CD4-positive, alpha-beta memory T cell (primary cell): ENCODE measurements around the gene NDOR1. TPM values are rescaled to one million over a fixed set of nuclear protein-coding genes. Genes with fewer than 3 reads are reported as not detected.

Source experiments
- CTCF ChIA-PET: fragments of 350-600 bp; sonication (Branson Sonifier 250); formaldehyde crosslinking; loops from one replicate; lab custom pipeline; 2021; ENCODE audit warnings: inconsistent platforms; ENCODE audit not compliant: partially characterized antibody; lab: Charles Lee
- POLR2A ChIA-PET: fragments of 350-600 bp; sonication (Branson Sonifier 250); formaldehyde crosslinking; loops from one replicate; lab custom pipeline; 2021; ENCODE audit not compliant: partially characterized antibody; lab: Charles Lee
- DNase-seq, 5 donors: peaks; one replicate each; pipeline versions ENCODE4 v3.0.0 to v3.0.0-alpha.2; 2020 to 2022; ENCODE audit warnings: mixed read lengths in 1 of 5
- H3K27ac ChIP-seq: one replicate; pipeline ENCODE4 v1.7.0; 2013; ENCODE audit warnings: low read depth, low read length
- H3K27me3 ChIP-seq: 2 replicates; pipeline ENCODE4 v1.7.0; 2013; ENCODE audit warnings: mild to moderate bottlenecking, low read length, moderate library complexity; ENCODE audit not compliant: insufficient read depth
- H3K36me3 ChIP-seq: 2 replicates; pipeline ENCODE4 v1.7.0; 2013; ENCODE audit warnings: mild to moderate bottlenecking, low read length, moderate library complexity; ENCODE audit not compliant: insufficient read depth
- H3K4me1 ChIP-seq: 2 replicates; pipeline ENCODE4 v1.7.0; 2013; ENCODE audit warnings: mild to moderate bottlenecking, low read length, moderate library complexity; ENCODE audit not compliant: insufficient read depth
- H3K4me3 ChIP-seq, 2 donors: one replicate each; pipeline ENCODE4 v1.7.0; 2013; ENCODE audit warnings: low read length in 2 of 2, mild to moderate bottlenecking in 1 of 2
- H3K9me3 ChIP-seq, 2 donors: one replicate each; pipeline ENCODE4 v1.7.0; 2013; ENCODE audit warnings: low read length in 2 of 2, control low read depth in 1 of 2; ENCODE audit not compliant: control insufficient read depth in 1 of 2
- H3K27ac Mint-ChIP-seq, 7 donors: one replicate each; pipeline ENCODE4 v1.8.0; 2020 to 2021; ENCODE audit warnings: mixed read lengths in 7 of 7, mild to moderate bottlenecking in 6 of 7, inconsistent platforms in 3 of 7, moderate library complexity in 3 of 7
- H3K27me3 Mint-ChIP-seq, 2 donors: one replicate each; pipeline ENCODE4 v1.8.0; 2020 to 2021; ENCODE audit warnings: mixed read lengths in 2 of 2
- H3K36me3 Mint-ChIP-seq, 2 donors: one replicate each; pipeline ENCODE4 v1.8.0; 2020 to 2021; ENCODE audit warnings: mixed read lengths in 2 of 2, inconsistent platforms in 1 of 2, mild to moderate bottlenecking in 1 of 2
- H3K4me1 Mint-ChIP-seq, 4 donors: one replicate each; pipeline ENCODE4 v1.8.0; 2020 to 2021; ENCODE audit warnings: mixed read lengths in 4 of 4, mild to moderate bottlenecking in 1 of 4
- H3K4me3 Mint-ChIP-seq, 8 donors: one replicate each; pipeline ENCODE4 v1.8.0; 2020 to 2021; ENCODE audit warnings: mixed read lengths in 8 of 8, mild to moderate bottlenecking in 7 of 8, moderate library complexity in 6 of 8, inconsistent platforms in 3 of 8
- H3K9me3 Mint-ChIP-seq, 8 donors: one replicate each; pipeline ENCODE4 v1.8.0; 2020 to 2021; ENCODE audit warnings: mixed read lengths in 8 of 8, mild to moderate bottlenecking in 5 of 8, inconsistent platforms in 3 of 8, moderate library complexity in 1 of 8
- intact Hi-C: fragments of 100-400 bp; cut with micrococcal nuclease; formaldehyde crosslinking; loops from one replicate; pipeline ENCODE4 v1.15.1; 2023
- polyA plus RNA-seq, 2 donors: library from polyadenylated mRNA; unstranded; fragments of 300-500 nt; fragmentation: Illumina TruSeq; gene quantifications; one replicate each; pipeline ENCODE4 v1.2.3, GENCODE V29; 2021
- total RNA-seq, 2 experiments: library from RNA; stranded (reverse); gene quantifications; one replicate each; pipeline ENCODE4 v1.2.3, GENCODE V29; 2021

NDOR1 gene
- total and polyA plus RNA-seq, 4 experiments from 2014 or later, result 4.6 to 37.1 (median 23.1) TPM

DNA sequence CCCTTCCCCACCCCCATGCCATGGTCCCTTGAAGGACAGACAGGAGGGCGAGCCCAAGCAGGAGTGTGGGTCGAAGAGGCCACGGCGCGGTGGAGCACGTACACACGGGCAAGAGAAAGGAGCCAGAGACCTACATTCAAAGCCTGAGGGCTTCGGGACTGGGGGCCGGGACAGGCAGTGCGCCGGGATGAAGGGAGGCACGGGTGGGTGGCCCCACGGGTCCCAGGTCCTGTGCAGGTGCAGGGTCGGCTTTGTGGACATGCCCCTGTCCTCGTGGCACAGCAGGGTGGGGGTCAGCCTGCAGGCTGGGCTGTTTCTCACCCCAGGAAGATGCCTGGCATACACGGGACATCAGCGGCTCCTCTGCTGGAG, 45.5 kb upstream of the NDOR1 start:
- Histone ChIP-seq H3K27me3 (peaks cover 9% of the 10 kb centered on the region), H3K4me1 (peaks cover 19% of the 10 kb centered on the region), H3K27ac (no peak overlapping the region), H3K36me3 (no peaks in the 10 kb centered on the region), H3K4me3 (no peak overlapping the region), H3K9me3 (no peaks in the 10 kb centered on the region)
- ChIA-PET CTCF (no interaction called here), POLR2A (no interaction called here)
- no peaks in the 10 kb centered on the region for H3K9me3 Mint-ChIP-seq
- peak overlapping the region in 1 of 8 donors; percentile 9 for H3K4me3 Mint-ChIP-seq
- intact Hi-C loops, result no loop called here
- peaks cover 6 to 22% (median 16%) of the 10 kb centered on the region in 4 donors for H3K4me1 Mint-ChIP-seq
- no peaks in the 10 kb centered on the region for H3K36me3 Mint-ChIP-seq
- no peak overlapping the region for H3K27ac Mint-ChIP-seq
- H3K27me3 Mint-ChIP-seq, result peaks cover 9 to 35% of the 10 kb centered on the region in 2 donors
- no peak for DNase-seq

DNA sequence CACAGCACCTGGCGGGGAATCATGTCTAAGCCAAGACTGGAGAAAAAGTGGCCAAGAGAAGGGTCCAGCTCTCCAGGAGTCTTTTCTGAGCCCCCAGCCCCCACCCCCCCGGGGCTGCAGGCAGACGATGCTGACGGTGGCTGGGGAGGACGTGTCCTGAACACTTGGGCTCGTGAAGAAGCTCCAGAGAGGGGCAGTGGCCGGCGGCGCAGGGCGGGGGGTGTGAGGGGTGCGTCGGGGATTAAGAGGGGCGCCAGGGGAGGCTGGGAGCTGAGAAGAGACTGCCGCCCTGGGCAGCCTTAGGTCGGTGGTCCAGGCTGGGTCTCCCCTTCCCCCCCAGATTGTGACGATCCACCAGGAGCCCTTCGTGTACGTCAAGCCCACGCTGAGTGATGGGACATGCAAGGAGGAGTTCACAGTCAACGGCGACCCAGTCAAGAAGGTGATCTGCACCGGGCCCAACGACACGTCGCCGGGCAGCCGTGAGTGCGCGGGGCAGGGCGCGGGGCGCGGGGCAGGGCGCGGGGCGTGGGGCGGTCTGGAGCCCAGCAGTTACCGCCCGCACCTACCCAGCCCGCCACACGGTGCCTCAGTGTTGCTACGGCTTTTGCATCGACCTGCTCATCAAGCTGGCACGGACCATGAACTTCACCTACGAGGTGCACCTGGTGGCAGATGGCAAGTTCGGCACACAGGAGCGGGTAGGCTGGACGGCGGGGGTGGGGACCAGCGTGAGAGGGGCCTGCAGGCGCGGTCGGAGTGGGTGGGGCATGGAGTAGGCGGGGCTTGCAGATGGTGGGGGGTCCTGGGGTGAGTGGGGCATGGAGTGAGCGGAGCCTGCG, 44.6 kb upstream of the NDOR1 start:
- Histone ChIP-seq H3K36me3 (no peaks in the 10 kb centered on the region), H3K27ac (no peak overlapping the region), H3K27me3 (peaks cover 9% of the 10 kb centered on the region), H3K4me3 (no peak overlapping the region), H3K4me1 (peaks cover 19% of the 10 kb centered on the region), H3K9me3 (no peaks in the 10 kb centered on the region)
- no peaks in the 10 kb centered on the region for H3K36me3 Mint-ChIP-seq
- DNase-seq, result no peak
- no peak overlapping the region for H3K27ac Mint-ChIP-seq
- POLR2A ChIA-PET, result no interaction called here
- CTCF ChIA-PET, result no interaction called here
- peaks cover 6 to 22% (median 16%) of the 10 kb centered on the region in 4 donors for H3K4me1 Mint-ChIP-seq
- no peaks in the 10 kb centered on the region for H3K9me3 Mint-ChIP-seq
- H3K4me3 Mint-ChIP-seq, result no peak overlapping the region
- peaks cover 12 to 33% of the 10 kb centered on the region in 2 donors for H3K27me3 Mint-ChIP-seq
- intact Hi-C loops, result no loop called here

DNA sequence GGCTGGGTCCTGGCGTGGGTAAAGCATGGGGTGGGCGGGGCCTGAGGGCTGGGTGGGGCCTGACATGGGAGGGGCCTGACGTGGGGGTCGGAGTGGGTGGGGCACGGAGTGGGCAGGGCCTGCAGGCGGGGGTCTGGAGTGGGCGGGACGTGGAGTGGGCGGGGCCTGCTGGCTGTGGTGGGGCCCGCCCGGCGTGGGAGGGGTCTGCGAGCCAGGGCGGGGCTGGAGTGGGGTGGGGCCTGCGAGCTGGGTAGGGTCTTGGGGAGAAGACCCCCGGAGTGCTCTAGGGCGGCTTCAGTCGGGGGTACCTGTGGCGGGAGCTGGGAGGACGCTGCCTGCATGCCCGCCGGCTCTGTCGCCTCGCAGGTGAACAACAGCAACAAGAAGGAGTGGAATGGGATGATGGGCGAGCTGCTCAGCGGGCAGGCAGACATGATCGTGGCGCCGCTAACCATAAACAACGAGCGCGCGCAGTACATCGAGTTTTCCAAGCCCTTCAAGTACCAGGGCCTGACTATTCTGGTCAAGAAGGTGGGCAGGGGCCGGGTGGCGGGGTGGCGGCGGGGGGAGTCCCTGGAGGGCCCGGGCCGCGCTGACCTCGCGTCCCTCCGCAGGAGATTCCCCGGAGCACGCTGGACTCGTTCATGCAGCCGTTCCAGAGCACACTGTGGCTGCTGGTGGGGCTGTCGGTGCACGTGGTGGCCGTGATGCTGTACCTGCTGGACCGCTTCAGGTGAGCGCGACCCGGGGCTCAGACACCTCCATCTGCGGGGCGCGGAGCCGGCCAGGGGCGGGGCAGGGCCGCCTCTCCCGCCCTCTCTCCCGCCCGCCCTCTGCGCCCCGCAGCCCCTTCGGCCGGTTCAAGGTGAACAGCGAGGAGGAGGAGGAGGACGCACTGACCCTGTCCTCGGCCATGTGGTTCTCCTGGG, 43.7 kb upstream of the NDOR1 start:
- no peak overlapping the region for H3K27ac Mint-ChIP-seq
- ChIA-PET CTCF (no interaction called here), POLR2A (interaction anchor here (1.0 kb wide), 1 partner anchor 26 kb away, joined by 3 read pairs; no protein-coding TSS in a partner anchor)
- intact Hi-C loops, result no loop called here
- H3K4me1 ChIP-seq, result peaks cover 14% of the 10 kb centered on the region
- H3K9me3 ChIP-seq, result no peaks in the 10 kb centered on the region
- H3K36me3 Mint-ChIP-seq, result no peaks in the 10 kb centered on the region
- H3K9me3 Mint-ChIP-seq, result no peaks in the 10 kb centered on the region
- no peak for DNase-seq
- H3K4me3 Mint-ChIP-seq, result no peak overlapping the region
- H3K27ac ChIP-seq, result no peak overlapping the region
- H3K4me1 Mint-ChIP-seq, result peaks cover 5 to 25% (median 14%) of the 10 kb centered on the region in 4 donors
- no peaks in the 10 kb centered on the region for H3K36me3 ChIP-seq
- peaks cover 16% of the 10 kb centered on the region for H3K27me3 ChIP-seq
- no peak overlapping the region for H3K4me3 ChIP-seq
- peaks cover 17 to 36% of the 10 kb centered on the region in 2 donors for H3K27me3 Mint-ChIP-seq

DNA sequence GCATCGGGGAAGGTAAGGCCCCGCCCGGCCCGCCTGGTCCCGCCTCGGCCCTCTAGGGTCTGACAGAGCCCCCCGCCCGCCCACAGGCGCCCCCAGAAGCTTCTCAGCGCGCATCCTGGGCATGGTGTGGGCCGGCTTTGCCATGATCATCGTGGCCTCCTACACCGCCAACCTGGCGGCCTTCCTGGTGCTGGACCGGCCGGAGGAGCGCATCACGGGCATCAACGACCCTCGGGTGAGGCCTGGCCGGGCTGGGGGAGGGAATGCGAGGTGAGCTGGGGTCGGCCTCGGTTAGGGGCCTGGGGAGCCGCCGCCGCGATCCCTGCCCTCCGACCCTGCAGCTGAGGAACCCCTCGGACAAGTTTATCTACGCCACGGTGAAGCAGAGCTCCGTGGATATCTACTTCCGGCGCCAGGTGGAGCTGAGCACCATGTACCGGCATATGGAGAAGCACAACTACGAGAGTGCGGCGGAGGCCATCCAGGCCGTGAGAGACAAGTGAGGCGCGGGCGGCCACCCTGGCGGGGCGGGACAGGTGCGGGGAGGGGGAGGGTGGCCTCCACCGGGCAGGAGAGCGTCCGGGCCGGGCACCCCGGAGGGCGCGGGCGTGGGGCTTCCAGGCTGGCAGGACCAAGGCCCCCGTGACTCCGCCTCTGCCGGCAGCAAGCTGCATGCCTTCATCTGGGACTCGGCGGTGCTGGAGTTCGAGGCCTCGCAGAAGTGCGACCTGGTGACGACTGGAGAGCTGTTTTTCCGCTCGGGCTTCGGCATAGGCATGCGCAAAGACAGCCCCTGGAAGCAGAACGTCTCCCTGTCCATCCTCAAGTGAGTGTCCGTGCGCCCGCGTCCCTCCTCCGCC, 42.8 kb upstream of the NDOR1 start:
- Mint-ChIP-seq H3K9me3 (no peaks in the 10 kb centered on the region), H3K27ac (no peak overlapping the region), H3K4me3 (peak overlapping the region in 4 of 8 donors; percentile 28 to 54 (median 37)), H3K27me3 (peaks cover 17 to 30% of the 10 kb centered on the region in 2 donors), H3K4me1 (peaks cover 5 to 20% (median 10%) of the 10 kb centered on the region in 4 donors), H3K36me3 (no peaks in the 10 kb centered on the region)
- POLR2A ChIA-PET, result interaction anchor here (0.6 to 1.4 kb wide), 4 partner anchors 25 to 78 kb away, joined by 3 to 4 read pairs (median 3); partner anchors contain the start of gene TUBB4B
- DNase-seq, result peak in 2 of 5 donors; percentile 23 to 25
- H3K4me1 ChIP-seq, result peaks cover 6% of the 10 kb centered on the region
- intact Hi-C loops, result no loop called here
- CTCF ChIA-PET, result interaction anchor here (0.5 kb wide), 1 partner anchor 40 kb away, joined by 4 read pairs; no protein-coding TSS in a partner anchor
- no peak overlapping the region for H3K27ac ChIP-seq
- no peaks in the 10 kb centered on the region for H3K36me3 ChIP-seq
- no peaks in the 10 kb centered on the region for H3K9me3 ChIP-seq
- H3K4me3 ChIP-seq, result no peak overlapping the region
- peaks cover 19% of the 10 kb centered on the region for H3K27me3 ChIP-seq

DNA sequence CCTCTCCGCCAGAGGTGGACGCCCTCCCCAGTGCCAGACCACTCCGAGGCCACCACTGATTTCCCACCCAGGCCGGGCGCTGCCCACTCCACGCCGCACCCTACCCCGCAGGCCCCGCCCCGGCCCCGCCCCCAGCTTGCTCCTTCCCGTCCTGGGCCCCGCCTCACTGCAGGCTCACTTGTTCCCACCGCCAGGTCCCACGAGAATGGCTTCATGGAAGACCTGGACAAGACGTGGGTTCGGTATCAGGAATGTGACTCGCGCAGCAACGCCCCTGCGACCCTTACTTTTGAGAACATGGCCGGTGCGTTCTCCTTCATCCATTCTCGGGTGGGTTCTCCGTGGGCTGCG, 42.2 kb upstream of the NDOR1 start:
- POLR2A ChIA-PET, result interaction anchor here (0.6 to 1.4 kb wide), 4 partner anchors 24 to 78 kb away, joined by 3 to 4 read pairs (median 3); partner anchors contain the start of gene TUBB4B
- Mint-ChIP-seq H3K4me3 (peak overlapping the region in 2 of 8 donors; percentile 15 to 35), H3K4me1 (peaks cover 3 to 14% (median 5%) of the 10 kb centered on the region in 4 donors), H3K27ac (no peak overlapping the region), H3K27me3 (peaks cover 15 to 24% of the 10 kb centered on the region in 2 donors), H3K9me3 (no peaks in the 10 kb centered on the region), H3K36me3 (no peaks in the 10 kb centered on the region)
- Histone ChIP-seq H3K4me3 (no peak overlapping the region), H3K36me3 (no peaks in the 10 kb centered on the region), H3K9me3 (no peaks in the 10 kb centered on the region), H3K27me3 (peaks cover 18% of the 10 kb centered on the region), H3K27ac (no peak overlapping the region), H3K4me1 (peaks cover 6% of the 10 kb centered on the region)
- CTCF ChIA-PET, result no interaction called here
- no peak for DNase-seq
- intact Hi-C loops, result no loop called here

DNA sequence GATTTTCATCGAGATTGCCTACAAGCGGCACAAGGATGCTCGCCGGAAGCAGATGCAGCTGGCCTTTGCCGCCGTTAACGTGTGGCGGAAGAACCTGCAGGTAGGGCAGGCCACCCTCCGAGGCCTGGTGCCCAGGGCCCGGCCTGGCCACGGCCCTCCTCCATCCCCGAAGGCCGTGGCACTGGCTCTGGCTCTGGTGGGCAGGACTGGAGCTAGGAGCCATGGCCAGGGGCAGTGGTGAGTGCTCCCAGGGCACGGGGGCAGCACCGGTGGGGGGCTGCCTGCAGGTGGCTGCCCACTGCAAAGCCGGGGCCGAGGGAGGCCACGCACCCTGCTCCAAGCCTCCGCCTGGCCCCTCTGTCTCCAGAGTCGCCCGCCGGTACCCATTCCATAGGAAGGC, 41.7 kb upstream of the NDOR1 start:
- Mint-ChIP-seq H3K27ac (no peak overlapping the region), H3K27me3 (peaks cover 16 to 23% of the 10 kb centered on the region in 2 donors), H3K4me3 (no peak overlapping the region), H3K9me3 (no peaks in the 10 kb centered on the region), H3K36me3 (no peaks in the 10 kb centered on the region), H3K4me1 (peaks cover 2 to 12% (median 4%) of the 10 kb centered on the region in 4 donors)
- ChIA-PET CTCF (no interaction called here), POLR2A (interaction anchor here (1.4 kb wide), 1 partner anchor 77 kb away, joined by 4 read pairs; the partner anchor contains the start of gene TUBB4B)
- no peak overlapping the region for H3K27ac ChIP-seq
- no peak overlapping the region for H3K4me3 ChIP-seq
- H3K9me3 ChIP-seq, result no peaks in the 10 kb centered on the region
- no peaks in the 10 kb centered on the region for H3K36me3 ChIP-seq
- intact Hi-C loops, result no loop called here
- DNase-seq, result no peak
- peaks cover 1% of the 10 kb centered on the region for H3K4me1 ChIP-seq
- H3K27me3 ChIP-seq, result peaks cover 14% of the 10 kb centered on the region
